ENCODE results near the gene HIVEP3.

The HIVEP3 gene

GRCh38 chr1:41811051-41811795 is 107.5 kb downstream of the HIVEP3 start:
- Histone ChIP-seq H3K27ac (ENCODE audit: low read depth, low read length) (no peak overlapping the region), H3K36me3 (ENCODE audit: control insufficient read depth, insufficient read depth, low read length) (no peaks in the 10 kb centered on the region), H3K27me3 (ENCODE audit: control insufficient read depth, insufficient read depth, low read length) (no peaks in the 10 kb centered on the region), H3K9me3 (ENCODE audit: control insufficient read depth, insufficient read depth, low read length) (no peaks in the 10 kb centered on the region), H3K9ac (ENCODE audit: low read depth, low read length) (no peak overlapping the region), H3K4me1 (ENCODE audit: control insufficient read depth, insufficient read depth, low read length) (no peaks in the 10 kb centered on the region; the same call in 1 of the 2 replicates), H3K4me3 (ENCODE audit: low read depth, low read length) (no peak overlapping the region)

GRCh38 chr1:41810446-41810845 is 108.3 kb downstream of the HIVEP3 start:
- no peaks in the 10 kb centered on the region for H3K36me3 ChIP-seq (ENCODE audit: control insufficient read depth, insufficient read depth, low read length)
- no peak overlapping the region for H3K9ac ChIP-seq (ENCODE audit: low read depth, low read length)
- no peaks in the 10 kb centered on the region for H3K27me3 ChIP-seq (ENCODE audit: control insufficient read depth, insufficient read depth, low read length)
- no peak overlapping the region for H3K27ac ChIP-seq (ENCODE audit: low read depth, low read length)
- no peaks in the 10 kb centered on the region; the same call in 1 of the 2 replicates for H3K4me1 ChIP-seq (ENCODE audit: control insufficient read depth, insufficient read depth, low read length)
- H3K4me3 ChIP-seq (ENCODE audit: low read depth, low read length), result no peak overlapping the region
- no peaks in the 10 kb centered on the region for H3K9me3 ChIP-seq (ENCODE audit: control insufficient read depth, insufficient read depth, low read length)

- Histone ChIP-seq H3K4me1 (ENCODE audit: control insufficient read depth, insufficient read depth, low read length) (no peaks in the 10 kb centered on the region; the same call in 1 of the 2 replicates), H3K4me3 (ENCODE audit: low read depth, low read length) (no peak overlapping the region), H3K9me3 (ENCODE audit: control insufficient read depth, insufficient read depth, low read length) (no peaks in the 10 kb centered on the region), H3K27ac (ENCODE audit: low read depth, low read length) (no peak overlapping the region), H3K36me3 (ENCODE audit: control insufficient read depth, insufficient read depth, low read length) (no peaks in the 10 kb centered on the region), H3K9ac (ENCODE audit: low read depth, low read length) (no peak overlapping the region), H3K27me3 (ENCODE audit: control insufficient read depth, insufficient read depth, low read length) (no peaks in the 10 kb centered on the region)
Measured at GRCh38 chr1:41809692-41810091, 109.0 kb downstream of the HIVEP3 start.

- Histone ChIP-seq H3K4me1 (ENCODE audit: control insufficient read depth, insufficient read depth, low read length) (no peaks in the 10 kb centered on the region; the same call in 1 of the 2 replicates), H3K27ac (ENCODE audit: low read depth, low read length) (no peak overlapping the region), H3K4me3 (ENCODE audit: low read depth, low read length) (no peak overlapping the region), H3K9ac (ENCODE audit: low read depth, low read length) (no peak overlapping the region), H3K27me3 (ENCODE audit: control insufficient read depth, insufficient read depth, low read length) (no peaks in the 10 kb centered on the region), H3K9me3 (ENCODE audit: control insufficient read depth, insufficient read depth, low read length) (no peaks in the 10 kb centered on the region), H3K36me3 (ENCODE audit: control insufficient read depth, insufficient read depth, low read length) (no peaks in the 10 kb centered on the region)
Measured at GRCh38 chr1:41807390-41807789, 111.3 kb downstream of the HIVEP3 start.

- H3K27me3 ChIP-seq (ENCODE audit: control insufficient read depth, insufficient read depth, low read length), result no peaks in the 10 kb centered on the region
- H3K4me3 ChIP-seq (ENCODE audit: low read depth, low read length), result no peak overlapping the region
- no peaks in the 10 kb centered on the region for H3K9me3 ChIP-seq (ENCODE audit: control insufficient read depth, insufficient read depth, low read length)
- H3K36me3 ChIP-seq (ENCODE audit: control insufficient read depth, insufficient read depth, low read length), result no peaks in the 10 kb centered on the region
- H3K9ac ChIP-seq (ENCODE audit: low read depth, low read length), result no peak overlapping the region
- no peaks in the 10 kb centered on the region for H3K4me1 ChIP-seq (ENCODE audit: control insufficient read depth, insufficient read depth, low read length)
- H3K27ac ChIP-seq (ENCODE audit: low read depth, low read length), result no peak overlapping the region
Measured at GRCh38 chr1:41806472-41807155, 112.1 kb downstream of the HIVEP3 start.

GRCh38 chr1:41805771-41806471 is 112.8 kb downstream of the HIVEP3 start:
- Histone ChIP-seq H3K27me3 (ENCODE audit: control insufficient read depth, insufficient read depth, low read length) (no peaks in the 10 kb centered on the region), H3K9ac (ENCODE audit: low read depth, low read length) (no peak overlapping the region), H3K9me3 (ENCODE audit: control insufficient read depth, insufficient read depth, low read length) (no peaks in the 10 kb centered on the region), H3K27ac (ENCODE audit: low read depth, low read length) (no peak overlapping the region), H3K4me3 (ENCODE audit: low read depth, low read length) (no peak overlapping the region), H3K4me1 (ENCODE audit: control insufficient read depth, insufficient read depth, low read length) (no peaks in the 10 kb centered on the region), H3K36me3 (ENCODE audit: control insufficient read depth, insufficient read depth, low read length) (no peaks in the 10 kb centered on the region)

GRCh38 chr1:41804176-41804575 is 114.5 kb downstream of the HIVEP3 start:
- Histone ChIP-seq H3K4me1 (ENCODE audit: control insufficient read depth, insufficient read depth, low read length) (no peaks in the 10 kb centered on the region), H3K4me3 (ENCODE audit: low read depth, low read length) (no peak overlapping the region), H3K9me3 (ENCODE audit: control insufficient read depth, insufficient read depth, low read length) (no peaks in the 10 kb centered on the region), H3K27ac (ENCODE audit: low read depth, low read length) (no peak overlapping the region), H3K27me3 (ENCODE audit: control insufficient read depth, insufficient read depth, low read length) (no peaks in the 10 kb centered on the region), H3K36me3 (ENCODE audit: control insufficient read depth, insufficient read depth, low read length) (no peaks in the 10 kb centered on the region), H3K9ac (ENCODE audit: low read depth, low read length) (no peak overlapping the region)

GRCh38 chr1:41803656-41804055 is 115.1 kb downstream of the HIVEP3 start:
- Histone ChIP-seq H3K4me3 (ENCODE audit: low read depth, low read length) (no peak overlapping the region), H3K27me3 (ENCODE audit: control insufficient read depth, insufficient read depth, low read length) (no peaks in the 10 kb centered on the region), H3K4me1 (ENCODE audit: control insufficient read depth, insufficient read depth, low read length) (no peaks in the 10 kb centered on the region), H3K27ac (ENCODE audit: low read depth, low read length) (no peak overlapping the region), H3K9ac (ENCODE audit: low read depth, low read length) (no peak overlapping the region), H3K36me3 (ENCODE audit: control insufficient read depth, insufficient read depth, low read length) (no peaks in the 10 kb centered on the region), H3K9me3 (ENCODE audit: control insufficient read depth, insufficient read depth, low read length) (no peaks in the 10 kb centered on the region)

GRCh38 chr1:41802532-41803501 is 115.9 kb downstream of the HIVEP3 start:
- Histone ChIP-seq H3K27ac (ENCODE audit: low read depth, low read length) (no peak overlapping the region), H3K27me3 (ENCODE audit: control insufficient read depth, insufficient read depth, low read length) (no peaks in the 10 kb centered on the region), H3K36me3 (ENCODE audit: control insufficient read depth, insufficient read depth, low read length) (no peaks in the 10 kb centered on the region), H3K4me1 (ENCODE audit: control insufficient read depth, insufficient read depth, low read length) (no peaks in the 10 kb centered on the region), H3K9ac (ENCODE audit: low read depth, low read length) (no peak overlapping the region), H3K9me3 (ENCODE audit: control insufficient read depth, insufficient read depth, low read length) (no peaks in the 10 kb centered on the region), H3K4me3 (ENCODE audit: low read depth, low read length) (no peak overlapping the region)

GRCh38 chr1:41800311-41800829 is 118.4 kb downstream of the HIVEP3 start:
- Histone ChIP-seq H3K4me1 (ENCODE audit: control insufficient read depth, insufficient read depth, low read length) (no peaks in the 10 kb centered on the region), H3K4me3 (ENCODE audit: low read depth, low read length) (no peak overlapping the region), H3K36me3 (ENCODE audit: control insufficient read depth, insufficient read depth, low read length) (no peaks in the 10 kb centered on the region), H3K9ac (ENCODE audit: low read depth, low read length) (no peak overlapping the region), H3K27ac (ENCODE audit: low read depth, low read length) (no peak overlapping the region), H3K9me3 (ENCODE audit: control insufficient read depth, insufficient read depth, low read length) (no peaks in the 10 kb centered on the region), H3K27me3 (ENCODE audit: control insufficient read depth, insufficient read depth, low read length) (no peaks in the 10 kb centered on the region)
